IMR-90 (cell line): Measurements from ENCODE around the gene ERICH6. TPM values are rescaled to one million over a fixed set of nuclear protein-coding genes. Genes with fewer than 3 reads are reported as not detected.
"Not testable (repeated sequence)": the region's sequence is repeated elsewhere in the genome, so short reads cannot be mapped to it uniquely, and the experiment has no call there.

Experiments
- ATAC-seq: fragments of 200-7000 bp; cut with Tn5 transposase; 2 replicates; pipeline ENCODE4 v1.9.1; 2020; ENCODE audit warnings: low read depth, mild to moderate bottlenecking, moderate library complexity
- BruUV-seq: library from RNA; stranded (reverse); fragments of 400-500 nt; replicated peaks from 2 replicates; lab custom pipeline; 2021; lab: Mats Ljungman, UMichigan
- CTCF ChIA-PET: fragments of 300-600 bp; formaldehyde crosslinking; extraction: SDS; loops from one replicate; lab custom pipeline; 2021; ENCODE audit warnings: antibody characterized with exemption; lab: Yijun Ruan, JAX
- POLR2A ChIA-PET: fragments of 300-600 bp; sonication (Branson Sonifier 250); formaldehyde crosslinking; loops from one replicate; lab custom pipeline; 2022; ENCODE audit warnings: antibody characterized with exemption; ENCODE audit not compliant: unreplicated experiment; lab: Charles Lee
- DNase-seq: peaks from one replicate; pipeline ENCODE4 v3.0.0; 2013
- H2AFZ ChIP-seq: replicated peaks from 2 replicates; pipeline ENCODE3; 2013; ENCODE audit warnings: low read length, mild to moderate bottlenecking; ENCODE audit not compliant: poor library complexity
- H2AK5ac ChIP-seq: 2 replicates; pipeline ENCODE4 v1.6.1; 2013; ENCODE audit warnings: low read depth, low read length, inconsistent platforms
- H2AK9ac ChIP-seq: replicated peaks from 2 replicates; pipeline ENCODE3; 2013; ENCODE audit warnings: mild to moderate bottlenecking, low read depth, low read length, moderate library complexity; ENCODE audit not compliant: poor library complexity
- H2BK120ac ChIP-seq: 2 replicates; pipeline ENCODE4 v1.6.1; 2013; ENCODE audit warnings: low read depth, low read length, inconsistent platforms
- H2BK15ac ChIP-seq: 3 replicates; pipeline ENCODE4 v1.6.1; 2013; ENCODE audit warnings: low read depth, low read length, inconsistent platforms
- H2BK20ac ChIP-seq: 2 replicates; pipeline ENCODE4 v1.6.1; 2013; ENCODE audit warnings: low read depth, mild to moderate bottlenecking, inconsistent platforms, low read length, moderate library complexity
- H2BK5ac ChIP-seq: 2 replicates; pipeline ENCODE4 v1.6.1; 2013; ENCODE audit warnings: mild to moderate bottlenecking, low read depth, low read length, inconsistent platforms; ENCODE audit not compliant: poor library complexity, severe bottlenecking
- H3K14ac ChIP-seq: replicated peaks from 2 replicates; pipeline ENCODE4 v1.6.1; 2013; ENCODE audit warnings: low read depth, low read length, inconsistent platforms
- H3K18ac ChIP-seq: 2 replicates; pipeline ENCODE4 v1.6.1; 2013; ENCODE audit warnings: low read depth, low read length, control low read depth
- H3K23ac ChIP-seq: 2 replicates; pipeline ENCODE4 v1.6.1; 2013; ENCODE audit warnings: low read depth, low read length, inconsistent platforms
- H3K27ac ChIP-seq: 2 replicates; pipeline ENCODE4 v1.5.1; 2013; ENCODE audit warnings: mild to moderate bottlenecking, control low read depth, low read length; ENCODE audit not compliant: insufficient read depth
- H3K27me3 ChIP-seq: 2 replicates; pipeline ENCODE4 v1.6.1; 2013; ENCODE audit warnings: low read length; ENCODE audit not compliant: control insufficient read depth, insufficient read depth
- H3K36me3 ChIP-seq: 2 replicates; pipeline ENCODE4 v1.6.1; 2013; ENCODE audit warnings: low read length, mixed read lengths; ENCODE audit not compliant: control insufficient read depth, insufficient read depth
- H3K4ac ChIP-seq: 2 replicates; pipeline ENCODE4 v1.6.1; 2013; ENCODE audit warnings: low read depth, low read length, inconsistent platforms
- H3K4me1 ChIP-seq: 2 replicates; pipeline ENCODE4 v1.6.1; 2013; ENCODE audit warnings: low read length, mixed read lengths; ENCODE audit not compliant: control insufficient read depth, insufficient read depth
- H3K4me2 ChIP-seq: 2 replicates; pipeline ENCODE4 v1.6.1; 2013; ENCODE audit warnings: low read depth, mild to moderate bottlenecking, control low read depth, low read length, moderate library complexity
- H3K4me3 ChIP-seq: 2 replicates; pipeline ENCODE4 v1.5.1; 2013; ENCODE audit warnings: low read depth, mild to moderate bottlenecking, control low read depth, low read length, moderate library complexity; ENCODE audit not compliant: insufficient read depth
- H3K56ac ChIP-seq: 2 replicates; pipeline ENCODE4 v1.6.1; 2013; ENCODE audit warnings: low read length, inconsistent platforms; ENCODE audit not compliant: insufficient read depth; ENCODE audit errors: extremely low read depth
- H3K79me1 ChIP-seq, 2 experiments: 2 replicates each; pipeline ENCODE4 v1.6.1; 2013; ENCODE audit warnings: low read length in 2 of 2, inconsistent platforms in 1 of 2, low read depth in 1 of 2
- H3K9ac ChIP-seq: 2 replicates; pipeline ENCODE4 v1.6.1; 2013; ENCODE audit warnings: low read depth, low read length, control low read depth
- H3K9me1 ChIP-seq: 2 replicates; pipeline ENCODE4 v1.6.1; 2013; ENCODE audit warnings: low read length, inconsistent platforms; ENCODE audit not compliant: insufficient read depth
- H3K9me3 ChIP-seq: 2 replicates; pipeline ENCODE4 v1.6.1; 2013; ENCODE audit warnings: low read length; ENCODE audit not compliant: control insufficient read depth, insufficient read depth
- H4K20me1 ChIP-seq: 2 replicates; pipeline ENCODE4 v1.6.1; 2013; ENCODE audit warnings: low read length, inconsistent platforms; ENCODE audit not compliant: insufficient read depth
- H4K5ac ChIP-seq: 2 replicates; pipeline ENCODE4 v1.6.1; 2013; ENCODE audit warnings: mild to moderate bottlenecking, low read depth, low read length, control low read depth
- H4K8ac ChIP-seq, 2 experiments: 2 replicates each; pipeline ENCODE4 v1.6.1; 2013; ENCODE audit warnings: low read depth in 2 of 2, low read length in 2 of 2, control low read depth in 1 of 2, inconsistent platforms in 1 of 2
- H4K91ac ChIP-seq: 2 replicates; pipeline ENCODE4 v1.6.1; 2013; ENCODE audit warnings: low read depth, low read length, inconsistent platforms; ENCODE audit not compliant: insufficient read depth
- dilution Hi-C: fragments of 300-500 bp; cut with HindIII; formaldehyde crosslinking; loops from one replicate; pipeline ENCODE4 v1.14.3; 2018; ENCODE audit warnings: low sequenced_read_pairs; ENCODE audit not compliant: unreplicated experiment
- in situ Hi-C: fragments of 300-500 bp; cut with MboI; formaldehyde crosslinking; loops from 3 replicates; pipeline ENCODE4 v1.14.3; 2019; ENCODE audit warnings: low sequenced_read_pairs, inconsistent platforms, mixed read lengths
- intact Hi-C: fragments of 100-400 bp; cut with micrococcal nuclease; formaldehyde crosslinking; loops from 2 replicates; pipeline ENCODE4 v1.10.0; 2022
- polyA plus RNA-seq, 3 experiments: library from polyadenylated mRNA; depleted of rRNA; stranded (reverse); fragments of >200 nt; gene quantifications; 2 replicates each; pipeline ENCODE4 v1.2.3, GENCODE V29; 2012; ENCODE audit warnings: low replicate concordance in 1 of 3
- total RNA-seq: library from RNA; depleted of rRNA; stranded (reverse); fragments of >200 nt; gene quantifications from 2 replicates; pipeline ENCODE4 v1.2.3, GENCODE V29; 2012

The ERICH6 gene
- total and polyA plus RNA-seq, 2 of the 4 experiments (the other 2 are of a cell fraction), result under 0.01 TPM; not detected in 1

- H3K36me3 ChIP-seq, H2BK5ac ChIP-seq, H3K14ac ChIP-seq, H3K9me3 ChIP-seq, ATAC-seq, H3K27me3 ChIP-seq, H3K23ac ChIP-seq, dilution Hi-C loops, H4K5ac ChIP-seq, H2BK15ac ChIP-seq, H2BK20ac ChIP-seq, H4K20me1 ChIP-seq, H4K8ac ChIP-seq, in situ Hi-C loops, intact Hi-C loops, H2AK9ac ChIP-seq, H3K4me1 ChIP-seq, POLR2A ChIA-PET, CTCF ChIA-PET, H2AFZ ChIP-seq, H3K18ac ChIP-seq, H3K4me3 ChIP-seq, DNase-seq, H3K9me1 ChIP-seq, H4K91ac ChIP-seq, H3K27ac ChIP-seq, H3K56ac ChIP-seq, H2AK5ac ChIP-seq, H2BK120ac ChIP-seq, H3K4ac ChIP-seq, BruUV-seq, H3K4me2 ChIP-seq, H3K9ac ChIP-seq: not testable (repeated sequence)
- H3K79me1 ChIP-seq, result peaks cover 16 to 20% of the 10 kb centered on the region in 2 experiments
These were observed 80.8 kb downstream of the ERICH6 start for GRCh38 chr3:150622955-150623354.
